Stomach (tissue), 9 donors: Measurements from ENCODE around the gene PPP2R2C. TPM values are rescaled to one million over a fixed set of nuclear protein-coding genes. Genes with fewer than 3 reads are reported as not detected.
A peak's percentile ranks its signal among the peaks of the same experiment; 100 is the strongest.

Experiments used
- DNase-seq, 2 donors: peaks; one replicate each; pipeline versions ENCODE4 v3.0.0 to v3.0.0-alpha.2; 2013 to 2019
- H3K27ac ChIP-seq, 5 donors: fragments of 200-600 bp in 4 of 5; sonication (generic) in 4 of 5; one replicate each; pipeline ENCODE4 v1.5.1; 2013 to 2019; ENCODE audit warnings: mild to moderate bottlenecking in 1 of 5, moderate library complexity in 1 of 5
- H3K27me3 ChIP-seq, 3 donors: fragments of 200-600 bp; sonication (generic); one replicate each; pipeline ENCODE4 v1.5.1; 2017 to 2019; ENCODE audit warnings: mixed run types in 1 of 3
- H3K36me3 ChIP-seq, 4 donors: fragments of 200-600 bp; sonication (generic); 1 replicate in 3 of 4; 2 replicates in 1 of 4; pipeline ENCODE4 v1.5.1; 2016 to 2019
- H3K4me1 ChIP-seq, 4 donors: fragments of 200-600 bp; sonication (generic); one replicate each; pipeline ENCODE4 v1.5.1; 2016 to 2019
- H3K4me3 ChIP-seq, 4 donors: fragments of 200-600 bp; sonication (generic) in 3 of 4; one replicate each; pipeline ENCODE4 v1.5.1; 2016 to 2019; ENCODE audit warnings: mild to moderate bottlenecking in 1 of 4
- H3K9me3 ChIP-seq, 4 donors: fragments of 200-600 bp; sonication (generic); one replicate each; pipeline ENCODE4 v1.5.1; 2016 to 2019
- CTCF ChIP-seq, 7 experiments: fragments of 450-650 bp in 4 of 7; fragments of 200-600 bp in 3 of 7; sonication (generic) in 3 of 7; IDR thresholded peaks; one replicate each; pipeline ENCODE4 v1.5.1; 2016 to 2019; ENCODE audit warnings: antibody characterized with exemption in 7 of 7, control low read depth in 2 of 7, mild to moderate bottlenecking in 1 of 7
- EP300 ChIP-seq: sonication (generic); formaldehyde crosslinking; IDR thresholded peaks from one replicate; pipeline ENCODE4 v1.6.1; 2017; ENCODE audit warnings: antibody characterized with exemption
- POLR2A ChIP-seq, 4 donors: fragments of 450-650 bp; IDR thresholded peaks; one replicate each; pipeline ENCODE4 v1.6.1; 2016; ENCODE audit warnings: antibody characterized with exemption in 4 of 4, control low read depth in 2 of 4, mild to moderate bottlenecking in 1 of 4, moderate library complexity in 1 of 4
- POLR2AphosphoS5 ChIP-seq, 3 donors: sonication (generic); formaldehyde crosslinking; IDR thresholded peaks; one replicate each; pipeline ENCODE4 v1.6.1; 2016; ENCODE audit warnings: antibody characterized with exemption in 3 of 3
- WGBS, 5 donors: extraction: QIAGEN DNeasy Blood & Tissue Kit in 3 of 5; methylation state at CpG; one replicate each; pipeline versions ENCODE4 v1.1.5 to v1.1.7; 2013 to 2018; 5-methylcytosine and 5-hydroxymethylcytosine counted together
- intact Hi-C: fragments of 100-400 bp; cut with DNase I; formaldehyde crosslinking; loops from one replicate; pipeline ENCODE4 v1.15.1; 2023; ENCODE audit warnings: low total_unique reads
- polyA plus RNA-seq, 3 donors: library from polyadenylated mRNA; stranded (reverse); fragments of 200-250 nt; gene quantifications; one replicate each; pipeline ENCODE4 v1.2.3, GENCODE V29; 2013
- total RNA-seq, 5 donors: library from RNA; depleted of rRNA; stranded (reverse); fragments of >200 nt; gene quantifications; one replicate each; pipeline versions ENCODE4 v1.1.0 to v1.2.3, GENCODE V29; 2014 to 2016
- donor health status: healthy with polysubstance abuse.
- donor health status: Bipolar disorder and iron deficiency.
- donor health status: healthy.

The PPP2R2C gene
- total and polyA plus RNA-seq, 8 donors = 1.4 to 5.0 (median 1.5) TPM; not detected in 5

GRCh38 chr4:6374575-6374974 lies 97.8 kb downstream of the PPP2R2C start:
- intact Hi-C loops = no loop called here
- 80 to 95% (median 91%) methylated on average over 10 of the region's 10 CpGs for WGBS, 5 donors
- DNase-seq = no peak

GRCh38 chr4:6373541-6374410 lies 98.6 kb downstream of the PPP2R2C start:
- WGBS, 5 donors = 74 to 84% (median 81%) methylated on average over 12 of the region's 12 CpGs
- intact Hi-C loops = no loop called here
- no peak for DNase-seq
- TF ChIP-seq POLR2A (IDR thresholded peaks at IDR 0.05) (no peak), CTCF (IDR thresholded peaks at IDR 0.05) (no peak), EP300 (no peak)
- Histone ChIP-seq H3K4me1 (no peaks in the 10 kb centered on the region), H3K4me3 (no peak overlapping the region), H3K36me3 (no peaks in the 10 kb centered on the region), H3K9me3 (no peaks in the 10 kb centered on the region), H3K27me3 (peaks cover 0 to 40% (median 0%) of the 10 kb centered on the region in 3 donors), H3K27ac (no peak overlapping the region)

More at GRCh38 chr4:6374575-6374974, 97.8 kb downstream of the PPP2R2C start:
- H3K27me3 ChIP-seq = peaks cover 0 to 42% (median 0%) of the 10 kb centered on the region in 3 donors
- H3K9me3 ChIP-seq = no peaks in the 10 kb centered on the region
- H3K27ac ChIP-seq = no peak overlapping the region
- H3K4me3 ChIP-seq = no peak overlapping the region
- H3K36me3 ChIP-seq = no peaks in the 10 kb centered on the region
- H3K4me1 ChIP-seq = no peaks in the 10 kb centered on the region
- TF ChIP-seq POLR2AphosphoS5 (IDR thresholded peaks at IDR 0.05) (no peak), CTCF (IDR thresholded peaks at IDR 0.05) (no peak), POLR2A (IDR thresholded peaks at IDR 0.05) (no peak), EP300 (no peak)

- Histone ChIP-seq H3K36me3 (no peaks in the 10 kb centered on the region), H3K4me3 (no peak overlapping the region), H3K4me1 (no peaks in the 10 kb centered on the region), H3K27me3 (peaks cover 0 to 41% (median under 1%) of the 10 kb centered on the region in 3 donors), H3K9me3 (no peaks in the 10 kb centered on the region), H3K27ac (no peak overlapping the region)
- intact Hi-C loops = no loop called here
- no peak for TF ChIP-seq POLR2A (IDR thresholded peaks at IDR 0.05)
- TF ChIP-seq POLR2AphosphoS5 (IDR thresholded peaks at IDR 0.05) = no peak
- no peak for TF ChIP-seq EP300
- DNase-seq = peak in 1 of 2 donors; percentile 54
- WGBS, 5 donors = 83 to 93% (median 83%) methylated on average over 13 to 14 of the region's 14 CpGs
Observed at GRCh38 chr4:6372649-6373525, 99.5 kb downstream of the PPP2R2C start.

- TF ChIP-seq CTCF (IDR thresholded peaks at IDR 0.05) (no peak), POLR2A (IDR thresholded peaks at IDR 0.05) (no peak), POLR2AphosphoS5 (IDR thresholded peaks at IDR 0.05) (no peak), EP300 (no peak)
- H3K27me3 ChIP-seq = peaks cover 0 to 41% (median 6%) of the 10 kb centered on the region in 3 donors
- WGBS, 5 donors = 78 to 88% (median 81%) methylated on average over 3 to 13 of the region's 13 CpGs
- intact Hi-C loops = no loop called here
- no peaks in the 10 kb centered on the region for H3K36me3 ChIP-seq
- no peaks in the 10 kb centered on the region for H3K4me1 ChIP-seq
- H3K4me3 ChIP-seq = no peak overlapping the region
- H3K27ac ChIP-seq = no peak overlapping the region
- no peak for DNase-seq
- no peaks in the 10 kb centered on the region for H3K9me3 ChIP-seq
Observed at GRCh38 chr4:6371812-6372211, 100.6 kb downstream of the PPP2R2C start.
